Hematopoietic multipotent progenitor cell treated with erythropoietin and hydrocortisone succinate and interleukin-3 and kit ligand, for 17 days (in vitro differentiated cells): ENCODE results near the gene OR10D3.
"Not testable (repeated sequence)": the region's sequence is repeated elsewhere in the genome, so short reads cannot be mapped to it uniquely, and the experiment has no call there.

Experiments used
- DNase-seq: peaks from one replicate; pipeline ENCODE4 v3.0.0-alpha.2; 2015; ENCODE audit warnings: low spot score

The OR10D3 gene

GRCh38 chr11:124195189-124195734, 12.1 kb downstream of the OR10D3 start:
- peak; percentile 81 for DNase-seq

- no peak for DNase-seq
These were observed 14.9 kb downstream of the OR10D3 start for GRCh38 chr11:124197999-124198398.

DNA sequence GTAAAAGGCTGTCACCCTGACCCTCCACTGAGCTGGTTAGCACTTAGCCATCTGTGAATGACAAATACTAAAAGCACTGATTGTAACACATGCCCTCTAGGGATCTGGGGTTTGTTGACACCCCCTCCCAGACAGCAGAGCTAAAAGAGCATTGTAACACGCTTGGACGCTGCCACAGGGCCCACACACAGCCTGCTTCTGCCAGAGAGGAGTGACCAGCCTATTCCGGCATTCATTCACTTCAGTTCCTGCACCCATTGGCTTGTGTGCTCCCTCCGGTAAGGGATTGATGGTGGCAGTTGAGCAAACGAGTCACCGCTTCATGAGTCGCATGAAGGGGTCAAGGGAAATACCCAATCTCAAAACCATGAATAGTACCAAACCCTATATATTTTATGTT, 15.8 kb downstream of the OR10D3 start:
- DNase-seq: no peak

- no peak for DNase-seq
These were observed 16.6 kb downstream of the OR10D3 start for GRCh38 chr11:124199702-124200101.

DNA sequence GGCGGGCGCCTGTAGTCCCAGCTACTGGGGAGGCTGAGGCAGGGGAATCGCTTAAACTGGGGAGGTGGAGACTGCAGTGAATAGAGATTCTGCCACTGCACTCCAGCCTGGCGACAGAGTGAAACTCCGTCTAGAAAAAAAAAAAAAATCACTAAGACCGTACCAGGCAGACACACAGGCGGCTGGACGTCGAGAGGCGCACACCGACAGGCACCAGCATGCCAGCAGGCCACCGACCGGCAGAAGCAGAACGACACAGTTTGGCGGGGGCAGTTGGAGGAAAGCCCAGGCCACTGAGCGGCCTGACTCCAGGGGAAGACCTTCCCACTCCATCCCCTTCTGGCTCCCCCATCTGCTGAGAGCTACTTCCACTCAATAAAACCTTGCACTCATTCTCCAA, 17.5 kb downstream of the OR10D3 start:
- DNase-seq: no peak

DNA sequence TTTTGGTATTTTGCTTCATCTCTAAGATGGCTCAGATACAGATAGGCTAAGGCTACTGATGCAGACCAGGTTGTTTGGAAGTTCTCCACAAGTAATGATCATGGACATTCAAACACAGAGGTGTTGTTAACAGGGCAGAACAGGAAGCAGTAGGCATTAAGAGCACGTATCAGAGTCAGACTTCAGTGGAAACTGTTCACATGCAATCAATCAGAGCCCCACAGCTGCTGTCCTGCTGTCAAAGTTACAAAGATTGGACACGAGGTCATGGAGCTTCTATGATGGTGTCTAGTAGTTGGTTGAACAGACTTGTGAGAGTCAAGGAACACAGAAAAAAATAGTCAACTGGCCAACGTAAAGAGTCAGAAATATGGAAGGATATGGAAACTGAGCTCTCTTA, 19.8 kb downstream of the OR10D3 start:
- no peak for DNase-seq

- no peak for DNase-seq
These were observed 20.9 kb downstream of the OR10D3 start for GRCh38 chr11:124204008-124204407.

DNA sequence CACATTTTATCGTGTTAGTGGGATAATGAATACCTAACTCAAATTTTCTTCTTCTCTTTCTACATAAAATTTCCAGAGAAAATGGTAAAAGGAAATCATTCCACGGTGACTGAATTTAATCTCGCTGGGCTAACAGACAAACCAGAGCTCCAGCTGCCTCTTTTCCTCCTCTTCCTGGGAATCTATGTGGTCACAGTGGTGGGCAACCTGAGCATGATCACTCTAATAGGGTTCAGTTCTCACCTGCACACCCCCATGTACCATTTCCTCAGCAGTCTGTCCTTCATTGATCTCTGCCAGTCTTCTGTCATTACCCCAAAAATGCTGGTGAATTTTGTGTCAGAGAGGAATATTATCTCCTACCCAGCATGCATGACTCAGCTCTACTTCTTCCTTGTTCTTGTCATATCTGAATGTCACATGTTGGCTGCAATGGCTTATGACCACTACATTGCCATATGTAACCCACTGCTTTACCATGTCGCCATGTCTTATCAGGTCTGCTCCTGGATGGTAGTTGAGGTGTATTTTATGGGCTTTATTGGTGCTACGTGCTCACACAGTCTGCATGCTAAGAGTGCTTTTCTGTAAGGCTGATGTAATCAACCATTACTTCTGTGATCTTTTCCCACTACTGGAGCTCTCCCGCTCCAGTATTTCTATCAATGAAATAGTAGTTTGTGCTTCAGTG, 24.1 kb downstream of the OR10D3 start:
- peak; percentile 66 for DNase-seq

- DNase-seq: no peak
These were observed 26.7 kb downstream of the OR10D3 start for GRCh38 chr11:124209824-124210357.

DNA sequence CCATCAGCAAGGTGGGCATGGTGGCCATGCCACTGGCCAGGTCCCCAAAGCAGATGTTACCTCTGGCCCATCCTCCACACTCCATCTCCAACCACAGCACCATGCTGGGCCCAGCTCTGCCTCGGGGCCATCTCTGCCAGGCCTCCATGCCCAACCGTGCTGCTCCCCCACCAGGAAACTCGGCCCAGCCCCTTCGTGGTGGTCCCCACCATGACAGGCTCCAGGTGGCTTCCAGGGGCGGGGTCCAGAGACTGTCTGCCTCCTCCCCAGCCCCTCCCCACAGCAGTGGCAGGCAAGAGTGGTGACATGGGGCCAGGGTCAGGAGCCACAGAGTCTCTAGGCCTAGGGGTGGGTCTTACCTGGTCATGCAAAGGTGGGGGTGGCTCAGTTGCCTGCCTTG, 27.3 kb downstream of the OR10D3 start:
- no peak for DNase-seq

DNA sequence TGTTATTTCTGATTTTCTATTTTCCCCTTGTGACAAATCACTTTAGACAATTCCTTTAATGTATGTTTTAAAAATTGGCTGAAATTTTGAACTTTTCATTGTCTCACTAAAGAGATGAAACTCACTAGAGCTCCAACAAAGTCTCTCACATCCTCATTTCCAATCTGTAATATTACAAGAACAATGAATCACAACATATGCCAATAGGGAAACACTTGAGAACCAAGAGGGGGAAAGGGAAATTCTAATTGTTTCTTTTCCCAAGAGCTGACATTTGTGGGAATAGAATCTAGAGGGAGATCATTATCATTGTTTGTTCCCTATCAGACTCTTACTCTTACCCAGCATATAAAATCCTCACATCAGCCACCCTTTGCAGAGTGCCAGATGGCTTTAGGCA, 28.2 kb downstream of the OR10D3 start:
- DNase-seq: no peak

DNA sequence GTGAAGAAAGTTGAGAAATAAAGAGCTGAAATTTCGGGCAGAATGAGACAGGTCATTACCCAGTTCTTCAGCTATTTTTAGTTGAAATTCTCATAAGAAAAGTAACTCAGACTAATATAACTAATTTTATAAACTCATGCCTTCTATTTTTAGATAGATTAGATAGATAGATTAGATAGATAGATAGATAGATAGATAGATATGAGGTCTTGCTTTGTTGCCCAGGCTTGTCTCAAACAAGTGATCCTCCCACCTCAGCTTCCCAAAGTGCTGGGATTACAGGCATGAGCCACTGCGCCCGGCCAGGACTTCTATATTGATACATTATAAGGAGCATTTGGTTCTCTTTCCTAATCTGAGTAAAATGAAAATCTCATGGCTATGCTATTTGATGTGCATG, 30.9 kb downstream of the OR10D3 start:
- DNase-seq: no peak

- DNase-seq: no peak
These were observed 36.0 kb downstream of the OR10D3 start for GRCh38 chr11:124219126-124219525.

DNA sequence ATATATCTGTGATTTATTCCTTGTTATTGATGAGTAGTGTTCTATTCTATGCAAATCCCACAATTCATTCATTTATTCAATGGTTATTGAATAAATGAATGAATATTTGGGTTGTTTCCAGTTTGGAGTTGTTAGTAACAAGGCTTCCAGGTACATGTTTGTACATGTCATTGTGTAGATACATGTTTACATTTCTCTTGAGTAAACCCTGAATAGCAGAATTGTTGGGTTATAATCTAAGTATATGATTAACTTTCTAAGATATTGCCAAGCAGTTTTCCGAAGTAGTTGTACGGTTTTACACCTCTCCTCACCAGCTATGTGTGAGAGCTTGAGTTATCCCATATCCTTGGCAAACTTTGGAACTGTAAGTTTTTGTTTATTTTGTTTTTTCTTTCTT, 39.3 kb downstream of the OR10D3 start:
- no peak for DNase-seq

DNA sequence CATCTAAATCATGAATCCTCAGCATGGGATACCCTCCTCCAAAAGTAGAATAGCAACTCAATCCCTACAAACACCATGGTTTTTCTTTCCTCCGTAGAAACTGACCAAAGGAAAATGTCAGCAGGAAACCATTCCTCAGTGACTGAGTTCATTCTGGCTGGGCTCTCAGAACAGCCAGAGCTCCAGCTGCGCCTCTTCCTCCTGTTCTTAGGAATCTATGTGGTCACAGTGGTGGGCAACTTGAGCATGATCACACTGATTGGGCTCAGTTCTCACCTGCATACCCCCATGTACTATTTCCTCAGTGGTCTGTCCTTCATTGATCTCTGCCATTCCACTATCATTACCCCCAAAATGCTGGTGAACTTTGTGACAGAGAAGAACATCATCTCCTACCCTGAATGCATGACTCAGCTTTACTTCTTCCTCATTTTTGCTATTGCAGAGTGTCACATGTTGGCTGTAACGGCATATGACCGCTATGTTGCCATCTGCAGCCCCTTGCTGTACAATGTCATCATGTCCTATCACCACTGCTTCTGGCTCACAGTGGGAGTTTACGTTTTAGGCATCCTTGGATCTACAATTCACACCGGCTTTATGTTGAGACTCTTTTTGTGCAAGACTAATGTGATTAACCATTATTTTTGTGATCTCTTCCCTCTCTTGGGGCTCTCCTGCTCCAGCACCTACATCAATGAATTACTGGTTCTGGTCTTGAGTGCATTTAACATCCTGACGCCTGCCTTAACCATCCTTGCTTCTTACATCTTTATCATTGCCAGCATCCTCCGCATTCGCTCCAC, 41.7 kb downstream of the OR10D3 start:
- not testable (repeated sequence) for DNase-seq

- DNase-seq: no peak
These were observed 42.3 kb downstream of the OR10D3 start for GRCh38 chr11:124225471-124225870.

- no peak for DNase-seq
These were observed 50.2 kb downstream of the OR10D3 start for GRCh38 chr11:124233376-124233775.
